ENCODE measurements around the gene MET.
"Not testable (repeated sequence)": the region's sequence is repeated elsewhere in the genome, so short reads cannot be mapped to it uniquely, and the experiment has no call there.

MET gene

DNA sequence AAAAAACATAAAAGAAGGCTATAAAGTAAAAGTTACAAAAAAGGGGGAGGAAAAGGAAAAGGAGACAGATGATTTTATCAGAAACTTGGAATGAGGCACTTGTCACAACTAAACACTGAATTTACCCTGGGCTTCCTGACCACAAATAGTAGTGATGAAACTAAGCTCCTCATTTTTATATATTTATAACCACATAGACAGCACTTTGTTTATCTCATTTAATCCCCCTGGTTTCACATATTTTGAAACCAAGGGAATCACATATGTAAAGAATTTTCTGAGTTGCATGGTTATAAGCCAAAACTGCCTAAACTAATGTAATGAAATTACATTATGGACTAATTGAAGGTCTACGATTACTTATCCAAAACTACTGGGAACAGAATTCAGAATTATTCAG is 39.6 kb upstream of the MET start:
- no peak overlapping the region for H3K4me3 ChIP-seq (ENCODE audit: control insufficient read depth, low read depth, low read length)
- DNase-seq (ENCODE audit: low read depth), result peak; percentile 4
- TF ChIP-seq, protein P1, sequence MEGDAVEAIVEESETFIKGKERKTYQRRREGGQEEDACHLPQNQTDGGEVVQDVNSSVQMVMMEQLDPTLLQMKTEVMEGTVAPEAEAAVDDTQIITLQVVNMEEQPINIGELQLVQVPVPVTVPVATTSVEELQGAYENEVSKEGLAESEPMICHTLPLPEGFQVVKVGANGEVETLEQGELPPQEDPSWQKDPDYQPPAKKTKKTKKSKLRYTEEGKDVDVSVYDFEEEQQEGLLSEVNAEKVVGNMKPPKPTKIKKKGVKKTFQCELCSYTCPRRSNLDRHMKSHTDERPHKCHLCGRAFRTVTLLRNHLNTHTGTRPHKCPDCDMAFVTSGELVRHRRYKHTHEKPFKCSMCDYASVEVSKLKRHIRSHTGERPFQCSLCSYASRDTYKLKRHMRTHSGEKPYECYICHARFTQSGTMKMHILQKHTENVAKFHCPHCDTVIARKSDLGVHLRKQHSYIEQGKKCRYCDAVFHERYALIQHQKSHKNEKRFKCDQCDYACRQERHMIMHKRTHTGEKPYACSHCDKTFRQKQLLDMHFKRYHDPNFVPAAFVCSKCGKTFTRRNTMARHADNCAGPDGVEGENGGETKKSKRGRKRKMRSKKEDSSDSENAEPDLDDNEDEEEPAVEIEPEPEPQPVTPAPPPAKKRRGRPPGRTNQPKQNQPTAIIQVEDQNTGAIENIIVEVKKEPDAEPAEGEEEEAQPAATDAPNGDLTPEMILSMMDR (IDR thresholded peaks at IDR 0.05; ENCODE audit: control insufficient read depth, insufficient read depth, low read depth, low read length, missing control alignments), result no peak

DNA sequence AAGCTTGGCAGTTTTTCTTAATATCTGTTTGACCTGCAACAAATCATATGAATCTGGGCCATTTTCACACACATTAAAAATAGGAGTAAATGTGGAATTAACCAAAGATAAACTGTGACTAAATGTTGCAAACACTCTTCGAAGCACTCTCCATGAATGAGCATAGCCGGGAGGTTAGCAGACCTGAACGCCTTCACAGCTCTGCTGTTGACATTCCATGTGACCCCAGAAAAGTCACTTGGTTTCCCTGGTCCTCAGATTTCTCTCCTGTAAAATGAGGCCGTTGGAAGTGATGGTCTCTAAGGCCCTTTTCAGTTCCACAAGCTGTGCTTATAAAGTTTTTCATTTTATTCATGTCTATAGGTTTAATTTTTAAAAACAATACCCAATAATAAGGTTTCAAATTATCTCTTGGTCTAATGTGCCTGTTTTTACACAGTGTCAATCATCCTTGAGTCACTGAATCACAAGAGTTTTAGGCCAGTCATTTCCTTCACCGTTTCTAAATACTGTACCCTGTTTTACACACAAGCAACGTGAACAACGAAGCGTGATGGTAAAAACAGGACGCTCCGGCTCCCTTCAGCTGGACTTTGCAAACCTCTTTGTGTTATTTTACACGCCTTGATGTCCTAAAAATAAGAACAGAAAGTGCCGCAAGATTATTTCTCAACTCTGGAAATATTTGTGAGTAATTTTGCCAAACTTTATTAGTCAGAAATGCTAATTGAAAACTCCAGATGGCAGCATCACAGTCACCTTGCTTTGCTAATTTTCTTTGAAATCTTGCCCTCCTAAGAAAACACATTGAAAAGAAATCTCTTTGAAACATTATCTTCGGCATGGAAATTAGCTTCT is 38.6 kb upstream of the MET start:
- TF ChIP-seq, protein P1 (IDR thresholded peaks at IDR 0.05; ENCODE audit: control insufficient read depth, insufficient read depth, low read depth, low read length, missing control alignments), result no peak
- H3K4me3 ChIP-seq (ENCODE audit: control insufficient read depth, low read depth, low read length), result no peak overlapping the region
- DNase-seq (ENCODE audit: low read depth), result peak; percentile 4

DNA sequence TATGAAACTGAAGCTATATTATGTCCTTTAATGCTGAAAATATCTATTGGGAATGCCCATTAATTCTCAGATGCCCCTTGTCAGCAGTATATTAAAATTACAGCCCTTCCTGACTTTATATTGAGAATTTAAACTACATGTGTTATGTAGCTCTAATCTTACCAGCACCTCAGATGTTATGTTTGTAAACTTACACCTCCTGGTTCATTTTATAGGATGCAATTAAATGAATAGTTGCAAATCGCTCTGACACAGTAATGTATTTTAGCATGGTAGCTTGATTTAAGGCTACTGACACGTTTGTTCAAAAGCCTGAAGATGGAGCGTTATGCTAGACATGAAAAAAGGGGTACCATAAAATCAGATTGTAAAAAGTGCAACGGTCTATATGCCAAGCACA is 35.0 kb upstream of the MET start:
- H3K4me3 ChIP-seq (ENCODE audit: control insufficient read depth, low read depth, low read length), result no peak overlapping the region
- DNase-seq (ENCODE audit: low read depth), result no peak
- TF ChIP-seq, protein P1 (IDR thresholded peaks at IDR 0.05; ENCODE audit: control insufficient read depth, insufficient read depth, low read depth, low read length, missing control alignments), result no peak

DNA sequence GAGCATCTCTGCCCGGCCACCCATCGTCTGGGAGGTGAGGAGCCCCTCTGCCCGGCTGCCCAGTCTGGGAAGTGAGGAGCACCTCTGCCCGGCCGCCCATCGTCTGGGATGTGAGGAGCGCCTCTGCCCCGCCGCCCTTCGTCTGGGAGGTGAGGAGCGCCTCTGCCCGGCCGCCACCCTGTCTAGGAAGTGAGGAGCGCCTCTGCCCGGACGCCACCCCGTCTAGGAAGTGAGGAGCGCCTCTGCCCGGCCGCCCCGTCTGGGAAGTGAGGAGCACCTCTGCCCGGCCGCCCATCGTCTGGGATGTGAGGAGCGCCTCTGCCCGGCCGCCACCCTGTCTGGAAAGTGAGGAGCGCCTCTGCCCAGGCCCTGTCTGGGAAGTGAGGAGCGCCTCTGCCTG is 33.4 kb upstream of the MET start:
- not testable (repeated sequence) for H3K4me3 ChIP-seq (ENCODE audit: control insufficient read depth, low read depth, low read length); DNase-seq (ENCODE audit: low read depth)

DNA sequence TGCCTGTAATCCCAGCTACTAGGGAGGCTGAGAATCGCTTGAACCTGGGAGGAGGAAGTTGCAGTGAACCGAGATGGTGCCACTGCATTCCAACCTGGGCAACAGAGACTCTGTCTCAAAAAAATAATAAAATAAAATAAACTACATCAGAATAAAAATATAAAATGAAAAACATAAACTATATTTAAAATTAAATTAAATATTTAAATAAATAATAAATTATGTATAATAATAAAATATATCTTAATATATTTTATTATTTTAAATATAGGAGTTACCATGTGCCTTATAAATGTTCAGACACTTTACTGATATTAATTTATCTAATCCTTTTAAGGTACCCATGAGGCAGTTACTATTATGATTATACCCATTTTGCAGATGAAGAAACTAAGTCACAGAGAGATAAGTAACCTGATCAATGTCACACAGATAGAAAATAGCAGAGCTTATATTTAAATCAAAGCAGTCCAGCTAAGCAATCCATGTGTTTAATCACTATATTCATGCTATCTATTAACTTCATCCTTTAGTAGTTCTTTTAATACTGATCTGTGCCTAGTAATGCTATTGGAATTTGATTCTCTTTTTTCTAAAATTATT is 30.3 kb upstream of the MET start:
- DNase-seq (ENCODE audit: low read depth), result no peak
- no peak overlapping the region for H3K4me3 ChIP-seq (ENCODE audit: control insufficient read depth, low read depth, low read length)
- TF ChIP-seq, protein P1 (IDR thresholded peaks at IDR 0.05; ENCODE audit: control insufficient read depth, insufficient read depth, low read depth, low read length, missing control alignments), result no peak

DNA sequence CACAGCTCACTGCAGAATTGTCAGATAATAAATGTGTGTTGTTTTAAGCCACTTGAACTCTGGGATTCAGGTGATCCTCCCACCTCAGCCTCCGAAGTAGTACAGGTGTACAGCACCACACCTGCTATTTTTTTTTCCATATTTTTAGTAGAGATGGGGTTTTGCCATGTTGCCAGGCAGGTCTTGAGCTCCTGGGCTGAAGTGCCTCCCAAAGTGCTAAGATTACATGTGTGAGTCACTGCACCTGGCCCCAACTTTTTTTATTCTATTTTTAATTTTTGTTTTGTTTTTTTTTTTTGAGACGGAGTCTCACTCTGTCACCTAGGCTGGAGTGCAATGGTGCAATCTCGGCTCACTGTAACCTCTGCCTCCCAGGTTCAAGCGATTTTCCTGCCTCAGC is 28.8 kb upstream of the MET start:
- not testable (repeated sequence) for H3K4me3 ChIP-seq (ENCODE audit: control insufficient read depth, low read depth, low read length); DNase-seq (ENCODE audit: low read depth)

DNA sequence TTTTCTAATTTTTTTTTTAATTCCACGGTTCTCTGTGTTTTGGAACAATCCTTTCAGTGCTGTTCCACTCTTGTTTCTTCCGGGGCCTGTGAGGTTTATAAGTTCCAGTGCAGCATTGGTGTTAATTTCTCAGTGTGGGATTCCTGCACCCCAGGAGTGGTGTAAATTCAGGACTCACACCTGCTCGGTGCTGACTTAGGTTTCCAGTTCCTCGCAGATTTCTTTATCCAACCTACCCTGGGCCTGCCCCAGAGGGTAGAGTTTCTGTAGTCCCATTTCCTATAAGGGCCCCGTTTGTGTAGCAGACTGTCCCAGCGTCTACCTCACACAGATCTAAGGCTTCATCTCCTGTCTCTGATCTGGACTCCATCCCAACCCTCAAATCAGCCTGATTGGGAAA is 27.4 kb upstream of the MET start:
- H3K4me3 ChIP-seq (ENCODE audit: control insufficient read depth, low read depth, low read length), result no peak overlapping the region
- TF ChIP-seq, protein P1 (IDR thresholded peaks at IDR 0.05; ENCODE audit: control insufficient read depth, insufficient read depth, low read depth, low read length, missing control alignments), result no peak
- no peak for DNase-seq (ENCODE audit: low read depth)
